Endothelial cell of umbilical vein (primary cell): Measurements from ENCODE around the gene GRK5. TPM values are rescaled to one million over a fixed set of nuclear protein-coding genes. Genes with fewer than 3 reads are reported as not detected.

Experiments used
- BruUV-seq: library from RNA; stranded (reverse); fragments of 400-500 nt; replicated peaks from 2 replicates; lab custom pipeline; 2021; lab: Mats Ljungman, UMichigan
- CTCF ChIA-PET: fragments of 300-600, 350-600 bp; sonication (Branson Sonifier 250); formaldehyde crosslinking; loops from one replicate; lab custom pipeline; 2021; ENCODE audit warnings: antibody characterized with exemption, inconsistent platforms; lab: Charles Lee
- POLR2A ChIA-PET: fragments of 300-600, 350-600 bp; sonication (Branson Sonifier 250); formaldehyde crosslinking; loops from one replicate; lab custom pipeline; 2021; ENCODE audit warnings: antibody characterized with exemption, inconsistent platforms; lab: Charles Lee
- DNase-seq: peaks from one replicate; pipeline ENCODE4 v3.0.0-alpha.2; 2011; ENCODE audit warnings: low read depth, low spot score
- FAIRE-seq: peaks from 2 replicates; lab custom pipeline; 2011; peaks lifted over from hg19 to GRCh38; lab: Jason Lieb, UNC
- H2AFZ ChIP-seq: 2 replicates; pipeline ENCODE4 v1.6.0; 2012; ENCODE audit warnings: low read depth, low read length, control low read depth, inconsistent platforms
- H3K27ac ChIP-seq: 2 replicates; pipeline ENCODE4 v1.5.1; 2011; ENCODE audit warnings: low read depth, mild to moderate bottlenecking, control low read depth, low read length, moderate library complexity; ENCODE audit not compliant: insufficient read depth
- H3K27me3 ChIP-seq, 2 experiments: 2 replicates each; pipeline versions ENCODE4 v1.6.0 to v1.6.1; 2011; ENCODE audit warnings: low read length in 2 of 2, mixed read lengths in 1 of 2; ENCODE audit not compliant: control insufficient read depth in 2 of 2, insufficient read depth in 2 of 2
- H3K36me3 ChIP-seq, 2 experiments: 2 replicates in 1 of 2; 3 replicates in 1 of 2; pipeline ENCODE4 v1.5.1; 2011; ENCODE audit warnings: low read length in 2 of 2, mild to moderate bottlenecking in 1 of 2, moderate library complexity in 1 of 2; ENCODE audit not compliant: control insufficient read depth in 2 of 2, insufficient read depth in 2 of 2; ENCODE audit errors: extremely low read depth in 1 of 2
- H3K4me1 ChIP-seq: 3 replicates; pipeline ENCODE4 v1.5.1; 2011; ENCODE audit warnings: mild to moderate bottlenecking, low read length; ENCODE audit not compliant: control insufficient read depth, insufficient read depth; ENCODE audit errors: extremely low read depth
- H3K4me2 ChIP-seq: 2 replicates; pipeline ENCODE4 v1.6.1; 2011; ENCODE audit warnings: low read length, control low read depth, mixed read lengths; ENCODE audit not compliant: insufficient read depth
- H3K4me3 ChIP-seq, 3 experiments: fragments of 200-600 bp in 1 of 3; sonication (generic), shearing (Covaris generic) in 1 of 3; replicated peaks in 1 of 3; 2 replicates each; pipeline ENCODE4 v1.5.1; 2011 to 2016; ENCODE audit warnings: control low read depth in 3 of 3, low read length in 3 of 3, mild to moderate bottlenecking in 2 of 3, inconsistent platforms in 1 of 3, low read depth in 1 of 3, moderate library complexity in 1 of 3; ENCODE audit not compliant: insufficient read depth in 1 of 3
- H3K79me2 ChIP-seq: 2 replicates; pipeline ENCODE4 v1.6.0; 2012; ENCODE audit warnings: low read length, inconsistent platforms; ENCODE audit not compliant: control insufficient read depth, insufficient read depth
- H3K9ac ChIP-seq: replicated peaks from 2 replicates; pipeline ENCODE3; 2011; ENCODE audit warnings: low read length, control low read depth; ENCODE audit not compliant: insufficient read depth; ENCODE audit errors: extremely low read depth
- H3K9me1 ChIP-seq: replicated peaks from 3 replicates; pipeline ENCODE4 v1.6.0; 2011; ENCODE audit warnings: mild to moderate bottlenecking, low read length; ENCODE audit not compliant: control insufficient read depth, insufficient read depth; ENCODE audit errors: extremely low read depth
- H3K9me3 ChIP-seq: replicated peaks from 2 replicates; pipeline ENCODE4 v1.5.1; 2012; ENCODE audit warnings: low read length, inconsistent platforms; ENCODE audit not compliant: control insufficient read depth, insufficient read depth
- H4K20me1 ChIP-seq: replicated peaks from 2 replicates; pipeline ENCODE3; 2011; ENCODE audit warnings: mild to moderate bottlenecking, low read length; ENCODE audit not compliant: control insufficient read depth, insufficient read depth; ENCODE audit errors: extremely low read depth
- CTCF ChIP-seq, 2 donors: IDR thresholded peaks; 1 replicate in 1 of 2; 2 replicates in 1 of 2; pipeline ENCODE4 v1.5.1; 2011; ENCODE audit warnings: low read length in 2 of 2, mild to moderate bottlenecking in 2 of 2, moderate library complexity in 2 of 2, control low read depth in 1 of 2, inconsistent platforms in 1 of 2, low read depth in 1 of 2; ENCODE audit not compliant: insufficient read depth in 1 of 2; ENCODE audit errors: extremely low read depth in 1 of 2
- EZH2 ChIP-seq: IDR thresholded peaks from 2 replicates; pipeline ENCODE4 v1.6.1; 2012; ENCODE audit warnings: borderline replicate concordance, low read depth, mild to moderate bottlenecking, moderate library complexity, low read length, inconsistent platforms; ENCODE audit not compliant: severe bottlenecking
- FOS ChIP-seq: IDR thresholded peaks from 2 replicates; pipeline ENCODE4 v1.6.1; 2011; ENCODE audit warnings: mild to moderate bottlenecking, low read length, moderate library complexity, borderline replicate concordance; ENCODE audit not compliant: insufficient read depth
- GATA2 ChIP-seq: IDR thresholded peaks from 2 replicates; pipeline ENCODE4 v1.7.0; 2011; ENCODE audit warnings: low read depth, mild to moderate bottlenecking, moderate library complexity, mixed read lengths, low read length; ENCODE audit not compliant: insufficient read length, insufficient read depth
- JUN ChIP-seq: IDR thresholded peaks from 2 replicates; pipeline ENCODE4 v1.6.1; 2011; ENCODE audit warnings: borderline replicate concordance, low read depth; ENCODE audit not compliant: insufficient read length, insufficient read depth
- MYC ChIP-seq: IDR thresholded peaks from one replicate; pipeline ENCODE4 v1.6.1; 2011; ENCODE audit warnings: mild to moderate bottlenecking, low read depth, low read length
- POLR2A ChIP-seq: IDR thresholded peaks from 2 replicates; pipeline ENCODE4 v1.6.1; 2012; ENCODE audit warnings: low read depth, mild to moderate bottlenecking, control low read depth, low read length
- POLR2AphosphoS5 ChIP-seq: IDR thresholded peaks from 2 replicates; pipeline ENCODE4 v1.6.1; 2012; ENCODE audit warnings: low read depth, mild to moderate bottlenecking, control low read depth, low read length, moderate library complexity; ENCODE audit not compliant: insufficient read depth
- dilution Hi-C: fragments of 300-500 bp; cut with MboI; formaldehyde crosslinking; loops from one replicate; pipeline ENCODE4 v1.15.0; 2019; ENCODE audit warnings: low sequenced_read_pairs; ENCODE audit not compliant: extremely low pct_ligation_motif_present
- intact Hi-C: fragments of 100-400 bp; cut with micrococcal nuclease; formaldehyde crosslinking; loops from one replicate; pipeline ENCODE4 v1.10.0; 2022
- polyA plus RNA-seq, 4 experiments: library from polyadenylated mRNA; depleted of rRNA in 3 of 4; stranded (reverse) in 3 of 4; unstranded in 1 of 4; fragments of >200 nt; gene quantifications; 2 replicates each; pipeline versions ENCODE4 v1.2.1 to v1.2.3, GENCODE V29; 2011 to 2012; ENCODE audit warnings: missing spikeins in 1 of 4
- total RNA-seq: library from RNA; stranded (reverse); gene quantifications from 2 replicates; pipeline ENCODE4 v1.2.3, GENCODE V29; 2021
- TF ChIP-seq, protein P1 (sequence below): IDR thresholded peaks from 2 replicates; pipeline ENCODE4 v1.6.1; 2011; ENCODE audit not compliant: insufficient read depth, insufficient read length

GRK5 gene
- total and polyA plus RNA-seq, 2 donors (not counting 3 experiments of a cell fraction or from before 2014, with no cell fraction given), result 13.1 to 29.5 TPM

DNA sequence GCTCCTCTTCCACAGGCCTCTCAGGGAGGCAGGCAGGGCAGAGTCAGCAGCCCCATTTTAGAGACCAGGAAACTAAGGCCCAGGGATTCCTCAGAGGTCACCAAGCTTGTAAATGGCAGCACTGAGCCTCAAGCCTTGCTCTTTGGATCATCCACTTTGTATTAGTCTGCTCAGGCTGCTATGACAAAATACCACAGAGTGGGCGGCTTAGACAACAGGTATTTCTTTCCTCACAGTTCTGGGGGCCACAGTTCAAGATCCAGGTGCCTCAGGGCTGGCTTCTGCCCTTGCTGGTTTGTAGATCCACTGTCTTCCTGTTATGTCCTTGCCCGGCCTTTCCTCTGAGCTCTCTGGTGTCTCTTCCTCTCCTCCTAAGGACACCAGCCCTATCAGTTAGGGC lies 151.2 kb downstream of the GRK5 start:
- Histone ChIP-seq H3K27ac (no peak overlapping the region), H2AFZ (no peak overlapping the region), H3K79me2 (no peaks in the 10 kb centered on the region), H3K9me3 (no peaks in the 10 kb centered on the region), H3K27me3 (no peaks in the 10 kb centered on the region), H3K9me1 (no peaks in the 10 kb centered on the region), H3K4me2 (no peak overlapping the region), H3K4me1 (no peaks in the 10 kb centered on the region), H3K36me3 (peaks cover 0 to 4% of the 10 kb centered on the region in 2 experiments), H3K9ac (no peak overlapping the region), H3K4me3 (no peak overlapping the region), H4K20me1 (no peaks in the 10 kb centered on the region)
- TF ChIP-seq EZH2 (no peak), MYC (no peak), GATA2 (no peak), FOS (no peak), POLR2A (no peak), JUN (no peak), CTCF (IDR thresholded peaks at IDR 0.05; ENCODE audit: extremely low read depth in 1 of 2, insufficient read depth in 1 of 2, low read depth in 1 of 2, low read length in 2 of 2) (no peak), POLR2AphosphoS5 (no peak)
- TF ChIP-seq, protein P1, sequence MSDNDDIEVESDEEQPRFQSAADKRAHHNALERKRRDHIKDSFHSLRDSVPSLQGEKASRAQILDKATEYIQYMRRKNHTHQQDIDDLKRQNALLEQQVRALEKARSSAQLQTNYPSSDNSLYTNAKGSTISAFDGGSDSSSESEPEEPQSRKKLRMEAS, result no peak
- no peak for FAIRE-seq
- no TSS peak for BruUV-seq
- POLR2A ChIA-PET, result no interaction called here
- dilution Hi-C loops, result no loop called here
- CTCF ChIA-PET, result no interaction called here
- no peak for DNase-seq
- intact Hi-C loops, result no loop called here
